ENCODE data around the gene UNC45A. TPM values are rescaled to one million over a fixed set of nuclear protein-coding genes. Genes with fewer than 3 reads are reported as not detected.
A peak's percentile ranks its signal among the peaks of the same experiment; 100 is the strongest.

The UNC45A gene
- total and polyA plus RNA-seq, 2 of the 8 experiments (the other 6 are each of a cell fraction or from before 2014, with no cell fraction given): 74.1 to 84.2 TPM

GRCh38 chr15:90909976-90910375 is 25.1 kb upstream of the UNC45A start:
- no peaks in the 10 kb centered on the region for H3K4me1 ChIP-seq (replicated peaks in 1 of 4; ENCODE audit: control insufficient read depth in 3 of 4, insufficient read depth in 4 of 4, low read length in 3 of 4)
- no peak overlapping the region for H2BK120ac ChIP-seq (replicated peaks; ENCODE audit: low read depth, low read length)
- no peak overlapping the region for H2BK12ac ChIP-seq (ENCODE audit: low read depth, low read length)
- H4K8ac ChIP-seq (ENCODE audit: extremely low read depth, insufficient read depth, low read length): peak overlapping the region; percentile 25; the same call in 1 of the 2 replicates
- H3K23ac ChIP-seq (ENCODE audit: insufficient read length): no peak overlapping the region
- CTCF ChIA-PET (ENCODE audit: partially characterized antibody): interaction anchor here (0.8 to 11.2 kb wide), 6 partner anchors 13 to 80 kb away, joined by 3 to 187 read pairs (median 3); partner anchors contain the start of genes HDDC3 and UNC45A
- no peaks in the 10 kb centered on the region for H3K79me2 ChIP-seq (ENCODE audit: control insufficient read depth in 1 of 2, insufficient read depth in 2 of 2, low read length in 2 of 2)
- H3K9me3 ChIP-seq (ENCODE audit: insufficient read depth in 2 of 2, low read depth in 1 of 2, low read length in 1 of 2): no peaks in the 10 kb centered on the region
- H4K91ac ChIP-seq (replicated peaks; ENCODE audit: insufficient read length, low read length): no peak overlapping the region
- no peak overlapping the region for H3K4ac ChIP-seq (replicated peaks; ENCODE audit: insufficient read length, low read depth, low read length)
- H3K23me2 ChIP-seq (ENCODE audit: low read depth, low read length): no peaks in the 10 kb centered on the region
- no peak for FAIRE-seq
- H4K20me1 ChIP-seq (replicated peaks in 1 of 2; ENCODE audit: control insufficient read depth in 1 of 2, insufficient read depth in 2 of 2, low read length in 2 of 2): peaks cover 0 to 8% of the 10 kb centered on the region in 2 experiments
- no peak overlapping the region for H3K18ac ChIP-seq (ENCODE audit: extremely low read depth, low read length)
- no peak overlapping the region for H2AFZ ChIP-seq (ENCODE audit: low read length)
- H3K4me3 ChIP-seq (ENCODE audit: extremely low read depth in 1 of 4, insufficient read depth in 2 of 4, low read depth in 3 of 4, low read length in 4 of 4): no peak overlapping the region
- no peak overlapping the region for H3K14ac ChIP-seq (ENCODE audit: insufficient read length)
- 89% methylated on average over 8 of the region's 8 CpGs; no CpG with 5 or more reads in 1 of the 2 experiments for WGBS, 2 experiments (ENCODE audit: extremely low coverage in 1 of 2, insufficient coverage in 1 of 2, insufficient read length in 1 of 2, insufficient replicate concordance in 2 of 2, low coverage in 1 of 2, low lambda C conversion rate in 2 of 2, missing lambda C conversion rate in 1 of 2)
- no peaks in the 10 kb centered on the region for H3K79me1 ChIP-seq (ENCODE audit: low read depth, low read length)
- no peak overlapping the region for H2BK5ac ChIP-seq (ENCODE audit: low read depth, low read length)
- no peaks in the 10 kb centered on the region; a peak in 3 of 8 replicates for H3K36me3 ChIP-seq (ENCODE audit: control insufficient read depth in 2 of 4, insufficient read depth in 4 of 4, low read length in 3 of 4)
- no peak overlapping the region for H2BK20ac ChIP-seq (ENCODE audit: low read length)
- H3K9ac ChIP-seq (replicated peaks in 1 of 4; ENCODE audit: extremely low read depth in 1 of 4, low read depth in 3 of 4, low read length in 3 of 4): no peak overlapping the region
- H3K27ac ChIP-seq (ENCODE audit: low read depth, low read length): no peak overlapping the region
- H3K4me2 ChIP-seq (ENCODE audit: insufficient read depth in 1 of 2, low read depth in 2 of 2, low read length in 2 of 2): no peak overlapping the region
- peaks cover 0 to under 1% (median under 1%) of the 10 kb centered on the region in 4 experiments; a peak in 2 of 7 replicates for H3K27me3 ChIP-seq (replicated peaks in 1 of 4; ENCODE audit: control insufficient read depth in 3 of 4, extremely low read depth in 1 of 4, insufficient read depth in 3 of 4, low read length in 3 of 4)
- POLR2A ChIA-PET (ENCODE audit: partially characterized antibody): interaction anchor here (1.0 kb wide), 1 partner anchor 193 kb away, joined by 3 read pairs; the partner anchor contains the start of gene BLM
- no peak overlapping the region for H4K5ac ChIP-seq (ENCODE audit: insufficient read length, low read depth, low read length)
- no peak for DNase-seq (ENCODE audit: low read depth in 1 of 2, low spot score in 2 of 2)
- no peak overlapping the region for H2AK5ac ChIP-seq (ENCODE audit: low read depth, low read length)
- H2BK15ac ChIP-seq (ENCODE audit: low read length): no peak overlapping the region
- H3K56ac ChIP-seq (replicated peaks; ENCODE audit: insufficient read length, low read depth, low read length): no peak overlapping the region
- TF ChIP-seq TCF12 (IDR thresholded peaks at IDR 0.05; ENCODE audit: low read depth, low read length) (no peak), SP2 (IDR thresholded peaks at IDR 0.05; ENCODE audit: low read length) (no peak), KDM5A (IDR thresholded peaks at IDR 0.05; ENCODE audit: low read length) (no peak), SP1 (IDR thresholded peaks at IDR 0.05; ENCODE audit: low read depth, low read length) (no peak), EZH2 (IDR thresholded peaks at IDR 0.05; ENCODE audit: low read depth, low read length, severe bottlenecking) (no peak), SIN3A (conservative IDR thresholded peaks at IDR 0.05 in 1 of 2, IDR thresholded peaks at IDR 0.05 in 1 of 2; ENCODE audit: low read depth in 1 of 2, low read length in 2 of 2) (no peak), JUND (IDR thresholded peaks at IDR 0.05; ENCODE audit: low read length) (no peak), NRF1 (IDR thresholded peaks at IDR 0.05; ENCODE audit: low read depth, low read length) (no peak), CTBP2 (IDR thresholded peaks at IDR 0.05; ENCODE audit: borderline replicate concordance, insufficient read depth, insufficient read length, low read length) (no peak), JUN (IDR thresholded peaks at IDR 0.05; ENCODE audit: low read depth, low read length) (no peak), ATF3 (IDR thresholded peaks at IDR 0.05; ENCODE audit: insufficient read depth, low read depth, low read length) (no peak), HDAC2 (IDR thresholded peaks at IDR 0.05; ENCODE audit: borderline replicate concordance in 1 of 2, low read depth in 2 of 2, low read length in 2 of 2) (no peak)
